HCEC 1CT (cell line): ENCODE measurements around the gene PCBP2.
A peak's percentile ranks its signal among the peaks of the same experiment; 100 is the strongest.
"Not testable (repeated sequence)": the region's sequence is repeated elsewhere in the genome, so short reads cannot be mapped to it uniquely, and the experiment has no call there.

Experiments
- DNase-seq: peaks from one replicate; pipeline ENCODE4 v3.0.0-alpha.2; 2017

Gene PCBP2

GRCh38 chr12:53451661-53452158 is at the start of gene PCBP2:
Gene PCBP2, plus strand, starts transcription at chr12:53452102. Its CDS starts 2,699 bp downstream, at chr12:53454801.
- DNase-seq: peak; percentile 100

DNA sequence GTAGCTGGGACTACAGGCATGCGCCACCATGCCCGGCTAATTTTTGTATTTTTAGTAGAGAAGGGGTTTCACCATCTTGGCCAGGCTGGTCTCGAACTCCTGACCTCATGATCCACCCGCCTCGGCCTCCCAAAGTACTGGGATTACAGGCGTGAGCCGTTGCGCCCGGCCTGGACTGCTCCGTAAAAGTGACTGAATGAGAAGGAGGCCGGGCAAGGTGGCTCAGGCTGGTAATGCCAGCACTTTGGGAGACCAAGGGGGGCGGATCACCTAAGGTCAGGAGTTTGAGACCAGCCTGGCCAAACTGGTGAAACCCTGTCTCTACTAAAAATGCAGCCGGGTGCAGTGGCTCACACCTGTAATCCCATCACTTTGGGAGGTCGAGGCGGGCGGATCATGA is 49.6 kb upstream of the PCBP2 start:
- DNase-seq: not testable (repeated sequence)

- DNase-seq: no peak
Measured at GRCh38 chr12:53402871-53403270, 49.0 kb upstream of the PCBP2 start.

DNA sequence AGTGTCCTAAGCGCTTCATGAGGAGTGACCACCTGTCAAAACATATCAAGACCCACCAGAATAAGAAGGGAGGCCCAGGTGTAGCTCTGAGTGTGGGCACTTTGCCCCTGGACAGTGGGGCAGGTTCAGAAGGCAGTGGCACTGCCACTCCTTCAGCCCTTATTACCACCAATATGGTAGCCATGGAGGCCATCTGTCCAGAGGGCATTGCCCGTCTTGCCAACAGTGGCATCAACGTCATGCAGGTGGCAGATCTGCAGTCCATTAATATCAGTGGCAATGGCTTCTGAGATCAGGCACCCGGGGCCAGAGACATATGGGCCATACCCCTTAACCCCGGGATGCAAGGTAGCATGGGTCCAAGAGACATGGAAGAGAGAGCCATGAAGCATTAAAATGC is 41.0 kb upstream of the PCBP2 start:
- no peak for DNase-seq

- DNase-seq: no peak
Measured at GRCh38 chr12:53413485-53414204, 38.3 kb upstream of the PCBP2 start.

- no peak for DNase-seq
Measured at GRCh38 chr12:53414756-53415417, 37.0 kb upstream of the PCBP2 start.

GRCh38 chr12:53415752-53416389 is 36.0 kb upstream of the PCBP2 start:
- not testable (repeated sequence) for DNase-seq

GRCh38 chr12:53417291-53417816 is 34.5 kb upstream of the PCBP2 start:
- DNase-seq: not testable (repeated sequence)

DNA sequence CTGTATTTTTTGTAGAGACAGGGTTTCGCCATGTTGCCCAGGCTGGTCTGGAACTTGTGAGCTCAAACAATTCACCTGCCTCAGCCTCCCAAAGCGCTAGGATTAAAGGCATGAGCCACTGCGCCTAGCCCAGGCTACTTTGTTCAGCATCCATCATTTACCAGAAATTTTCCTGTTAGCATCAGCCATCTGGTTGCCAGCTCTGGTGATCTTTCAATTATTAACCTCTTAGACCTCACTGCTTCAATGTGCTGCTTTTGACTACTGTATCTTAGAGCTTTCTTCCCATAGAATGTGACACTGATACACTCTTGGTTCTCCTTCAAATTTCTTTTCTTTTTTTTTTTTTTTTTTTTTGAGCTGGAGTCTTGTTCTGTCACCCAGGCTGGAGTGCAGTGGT is 33.7 kb upstream of the PCBP2 start:
- no peak for DNase-seq

GRCh38 chr12:53419756-53420155 is 32.1 kb upstream of the PCBP2 start:
- no peak for DNase-seq

DNA sequence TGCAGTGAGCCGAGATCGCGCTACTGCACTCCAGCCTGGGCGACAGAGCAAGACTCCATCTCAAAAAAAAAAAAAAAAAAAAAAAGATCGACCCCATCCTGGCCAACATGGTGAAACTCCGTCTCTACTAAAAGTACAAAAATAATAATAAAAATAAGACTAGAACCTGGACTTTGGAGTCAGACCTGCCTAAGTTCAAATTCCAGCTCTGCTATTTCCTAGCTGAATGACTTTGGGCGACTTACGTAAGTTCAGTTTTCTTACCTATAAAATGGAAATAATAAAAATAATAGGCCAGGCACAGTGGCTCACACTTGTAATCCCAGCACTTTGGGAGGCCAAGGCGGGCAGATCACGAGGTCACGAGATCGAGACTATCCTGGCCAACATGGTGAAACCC is 29.7 kb upstream of the PCBP2 start:
- DNase-seq: not testable (repeated sequence)

DNA sequence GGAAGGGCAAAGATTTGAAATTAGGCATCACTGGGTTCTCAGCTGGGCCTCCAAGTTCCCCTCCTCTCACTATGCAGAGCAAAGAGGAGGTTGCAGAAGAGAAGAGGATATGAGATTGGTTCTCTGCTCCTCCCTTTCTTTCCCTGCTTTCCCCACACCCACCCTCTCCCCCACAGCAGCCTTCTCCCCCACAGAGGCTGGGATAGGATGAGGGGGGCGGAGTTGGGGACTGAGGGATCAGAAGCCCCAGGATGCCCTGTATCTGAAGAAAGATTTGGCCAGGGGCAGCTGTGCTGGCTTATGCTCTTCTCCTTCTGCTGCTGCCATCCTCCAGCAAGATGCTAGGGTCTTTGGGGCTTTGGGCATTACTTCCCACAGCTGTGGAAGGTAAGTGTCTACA is 28.3 kb upstream of the PCBP2 start, which contains the start of gene AMHR2:
TSS of gene AMHR2 (plus strand) at position 259 of the 400 bp plus-strand sequence. CDS start at position 339, 80 bp downstream.
- no peak for DNase-seq

GRCh38 chr12:53424626-53425514 is 27.0 kb upstream of the PCBP2 start:
- no peak for DNase-seq

DNA sequence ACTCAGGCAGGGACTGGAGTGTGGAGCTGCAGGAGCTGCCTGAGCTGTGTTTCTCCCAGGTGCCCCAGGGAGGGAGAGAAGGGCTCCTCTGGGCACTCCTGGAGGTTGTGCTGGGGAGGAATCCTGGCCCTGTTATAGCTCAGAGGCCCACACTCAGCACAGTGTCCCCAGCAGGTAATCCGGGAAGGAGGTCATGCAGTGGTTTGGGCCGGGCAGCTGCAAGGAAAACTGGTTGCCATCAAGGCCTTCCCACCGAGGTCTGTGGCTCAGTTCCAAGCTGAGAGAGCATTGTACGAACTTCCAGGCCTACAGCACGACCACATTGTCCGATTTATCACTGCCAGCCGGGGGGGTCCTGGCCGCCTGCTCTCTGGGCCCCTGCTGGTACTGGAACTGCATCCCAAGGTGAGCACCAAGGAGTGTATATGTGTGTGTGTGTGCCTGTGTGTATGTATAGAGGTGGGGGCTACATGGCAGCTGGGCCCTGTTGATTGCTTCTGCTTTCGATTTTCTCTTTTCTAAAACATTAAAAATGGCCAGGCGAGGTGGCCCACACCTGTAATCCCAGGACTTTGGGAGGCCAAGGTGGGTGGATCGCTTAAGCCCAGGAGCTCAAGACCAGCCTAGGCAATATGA is 26.3 kb upstream of the PCBP2 start:
- DNase-seq: no peak

- peak; percentile 94 for DNase-seq
Measured at GRCh38 chr12:53427905-53428594, 23.9 kb upstream of the PCBP2 start.

- no peak for DNase-seq
Measured at GRCh38 chr12:53428741-53429140, 23.2 kb upstream of the PCBP2 start.

DNA sequence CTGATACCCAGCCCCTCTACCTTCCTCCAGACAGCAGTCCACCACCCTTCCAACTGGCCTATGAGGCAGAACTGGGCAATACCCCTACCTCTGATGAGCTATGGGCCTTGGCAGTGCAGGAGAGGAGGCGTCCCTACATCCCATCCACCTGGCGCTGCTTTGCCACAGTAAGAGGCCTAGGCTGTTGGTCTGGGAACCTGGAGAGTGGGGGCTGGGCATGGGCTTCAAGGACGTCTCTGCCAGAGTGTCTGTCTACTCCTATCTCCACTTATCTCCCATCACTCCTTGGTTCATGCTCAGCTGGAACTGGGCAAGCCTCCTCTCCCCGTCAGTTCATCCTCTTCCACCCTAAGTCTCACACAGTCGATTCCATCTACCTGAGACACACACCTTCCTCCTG is 21.8 kb upstream of the PCBP2 start:
- DNase-seq: no peak

DNA sequence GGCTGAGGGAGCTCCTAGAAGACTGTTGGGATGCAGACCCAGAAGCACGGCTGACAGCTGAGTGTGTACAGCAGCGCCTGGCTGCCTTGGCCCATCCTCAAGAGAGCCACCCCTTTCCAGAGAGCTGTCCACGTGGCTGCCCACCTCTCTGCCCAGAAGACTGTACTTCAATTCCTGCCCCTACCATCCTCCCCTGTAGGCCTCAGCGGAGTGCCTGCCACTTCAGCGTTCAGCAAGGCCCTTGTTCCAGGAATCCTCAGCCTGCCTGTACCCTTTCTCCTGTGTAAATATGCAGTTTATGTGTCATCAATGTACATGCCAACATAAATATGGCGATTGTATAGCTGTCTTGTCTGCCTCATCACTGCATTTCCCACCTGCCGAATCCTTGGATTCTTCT is 20.7 kb upstream of the PCBP2 start:
- no peak for DNase-seq

DNA sequence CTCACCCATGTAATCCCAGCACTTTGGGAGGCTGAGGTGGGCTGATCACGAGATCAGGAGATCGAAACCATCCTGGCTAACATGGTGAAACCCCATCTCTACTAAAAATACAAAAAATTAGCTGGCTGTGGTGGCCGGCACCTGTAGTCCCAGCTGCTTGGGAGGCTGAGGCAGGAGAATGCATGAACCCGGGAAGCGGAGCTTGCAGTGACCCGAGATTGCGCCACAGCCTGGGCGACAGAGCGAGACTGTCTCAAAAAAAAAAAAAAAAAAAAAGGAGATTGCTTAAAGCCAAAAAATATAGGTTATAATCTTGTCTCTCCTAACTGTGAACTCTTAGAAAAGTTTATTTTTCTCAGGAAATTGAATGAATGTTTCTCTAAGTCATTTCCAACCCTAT is 16.6 kb upstream of the PCBP2 start:
- DNase-seq: not testable (repeated sequence)

GRCh38 chr12:53439582-53439981 is 12.3 kb upstream of the PCBP2 start:
- not testable (repeated sequence) for DNase-seq
